ENCODE data around the gene NSUN3.
A peak's percentile ranks its signal among the peaks of the same experiment; 100 is the strongest.

- TF ChIP-seq POLR2A (IDR thresholded peaks at IDR 0.05; ENCODE audit: low read depth, low read length): no peak
- TF ChIP-seq SPI1 (IDR thresholded peaks at IDR 0.05; ENCODE audit: low read depth, low read length): peak; percentile 72
- no peak for TF ChIP-seq POLR2AphosphoS5 (IDR thresholded peaks at IDR 0.05; ENCODE audit: low read depth, low read length)
- TF ChIP-seq TAF1 (IDR thresholded peaks at IDR 0.05; ENCODE audit: low read depth, low read length): no peak
Measured at GRCh38 chr3:94070341-94070911, 7.6 kb downstream of the NSUN3 start.

All from GM12891 (cell line).